Measurements from ENCODE around the gene ZNF385C.
A peak's percentile ranks its signal among the peaks of the same experiment; 100 is the strongest.

ZNF385C gene

DNA sequence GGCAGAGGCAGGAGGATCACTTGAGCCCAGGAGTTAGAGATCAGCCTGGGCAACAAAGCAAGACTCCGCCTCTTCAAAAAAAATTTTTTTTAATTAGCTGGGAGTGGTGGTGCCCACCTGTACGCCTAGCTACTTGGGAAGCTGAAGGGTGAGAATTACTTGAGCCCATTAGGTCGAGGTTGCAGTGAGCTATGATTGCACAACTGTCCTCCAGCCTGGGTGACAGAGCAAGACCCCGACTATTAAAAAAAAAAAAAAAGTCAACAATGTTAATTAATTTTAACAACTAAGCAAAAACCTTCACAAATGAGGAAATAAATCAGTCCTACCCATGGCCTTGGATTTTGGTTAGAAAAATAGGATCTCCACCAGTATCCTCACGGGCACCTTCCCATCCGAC lies 8.9 kb upstream of the ZNF385C start:
- DNase-seq = no peak

- DNase-seq = no peak
Observed at GRCh38 chr17:42106009-42106408, 7.7 kb upstream of the ZNF385C start.

- no peak for DNase-seq
Observed at GRCh38 chr17:42104264-42104663, 6.0 kb upstream of the ZNF385C start.

GRCh38 chr17:42103221-42103954 lies 5.1 kb upstream of the ZNF385C start:
- no peak for DNase-seq

- DNase-seq = peak; percentile 81 to 82
Observed at GRCh38 chr17:42101513-42102292, 3.4 kb upstream of the ZNF385C start.

GRCh38 chr17:42098730-42099399 lies 592 bp upstream of the ZNF385C start:
- no peak for DNase-seq

GRCh38 chr17:42096360-42097111 lies 1.7 kb downstream of the ZNF385C start:
- no peak for DNase-seq

GRCh38 chr17:42094375-42095069 lies 3.8 kb downstream of the ZNF385C start:
- DNase-seq = no peak

- DNase-seq = no peak
Observed at GRCh38 chr17:42092939-42093338, 5.3 kb downstream of the ZNF385C start.

GRCh38 chr17:42090964-42091790 lies 7.1 kb downstream of the ZNF385C start:
- no peak for DNase-seq

- no peak for DNase-seq
Observed at GRCh38 chr17:42088736-42089135, 9.5 kb downstream of the ZNF385C start.

GRCh38 chr17:42087736-42088705 lies 10.3 kb downstream of the ZNF385C start:
- no peak for DNase-seq

DNA sequence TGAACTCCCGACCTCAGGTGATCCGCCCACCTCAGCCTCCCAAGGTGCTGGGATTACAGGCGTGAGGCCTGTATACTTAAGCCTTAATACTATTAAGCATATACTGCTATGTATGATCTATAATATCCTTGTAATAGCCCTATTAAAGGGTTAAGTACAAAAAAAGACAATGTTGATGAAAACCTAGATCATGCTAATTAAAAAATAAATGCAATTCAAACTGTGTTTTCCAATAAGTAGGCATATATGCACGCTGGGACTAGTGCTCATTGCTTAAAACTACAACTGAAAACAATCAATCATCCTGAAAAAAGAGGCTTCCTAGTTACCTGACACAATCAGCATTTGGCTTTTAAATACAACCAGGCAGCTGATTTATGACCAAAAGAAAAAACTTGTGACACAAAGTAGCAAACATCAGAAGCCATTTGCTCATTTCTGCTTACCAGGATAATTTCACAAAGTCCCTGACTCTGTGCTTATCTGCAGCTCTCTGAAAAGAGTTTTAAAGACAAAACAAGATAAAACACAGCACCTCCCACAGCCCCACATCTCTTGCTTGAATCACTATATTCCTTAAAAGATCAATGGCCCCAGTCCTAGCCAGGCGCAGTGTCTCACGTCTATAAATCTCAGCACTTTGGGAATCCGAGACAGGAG lies 11.1 kb downstream of the ZNF385C start:
- DNase-seq = no peak

DNA sequence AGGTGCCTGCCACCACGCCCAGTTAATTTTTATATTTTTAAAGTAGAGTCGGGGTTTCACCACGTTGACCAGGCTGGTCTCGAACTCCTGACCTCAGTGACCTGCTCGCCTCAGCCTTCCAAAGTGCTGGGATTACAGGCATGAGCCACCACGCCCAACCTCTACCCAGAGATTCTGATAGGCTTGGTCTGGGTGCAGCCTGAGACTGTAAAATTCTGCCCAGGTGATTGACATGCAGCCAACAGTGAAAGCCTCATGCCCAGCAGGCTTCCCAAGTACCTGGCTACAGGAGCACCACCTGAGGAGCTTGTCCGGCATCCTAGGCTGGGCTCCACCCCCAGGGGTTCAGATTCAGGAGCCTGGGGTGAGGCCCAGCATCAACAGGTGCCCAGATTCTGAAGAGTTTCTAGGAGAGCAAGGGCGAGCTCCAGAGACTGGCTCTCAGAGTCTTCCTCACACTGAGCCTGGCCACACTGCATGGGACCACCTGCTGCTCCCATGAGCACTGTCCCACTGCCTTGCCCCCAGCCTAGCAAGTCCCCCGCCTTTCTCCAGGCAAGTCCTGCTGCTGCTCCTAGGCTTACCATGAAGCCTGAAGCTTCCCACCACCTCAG lies 16.6 kb downstream of the ZNF385C start:
- DNase-seq = no peak

- DNase-seq = no peak
Observed at GRCh38 chr17:42079541-42079940, 18.7 kb downstream of the ZNF385C start.

GRCh38 chr17:42078396-42079043 lies 19.8 kb downstream of the ZNF385C start:
- no peak for DNase-seq

DNA sequence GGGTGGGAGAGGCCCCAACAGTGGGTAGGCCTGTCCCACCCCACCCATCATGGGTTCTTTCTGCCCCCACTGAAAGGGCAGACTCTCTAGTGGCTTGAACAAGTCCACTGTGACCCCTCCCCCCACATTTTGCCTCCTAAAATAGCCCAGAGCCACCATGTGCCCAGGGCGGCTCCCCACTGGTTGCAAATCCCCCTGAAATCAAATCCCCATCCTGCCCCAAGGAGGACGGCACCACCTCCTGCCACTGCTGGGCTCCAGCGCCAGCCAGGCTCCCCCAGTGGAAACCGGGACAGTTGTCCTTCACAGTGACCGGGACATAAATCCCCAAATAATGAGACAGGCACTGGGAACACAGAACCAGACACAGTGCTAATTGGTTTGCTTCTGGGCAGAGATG lies 20.5 kb downstream of the ZNF385C start:
- no peak for DNase-seq

GRCh38 chr17:42076797-42077559 lies 21.3 kb downstream of the ZNF385C start:
- DNase-seq = no peak
